ENCODE results near the gene CTNNBL1.

The CTNNBL1 gene

GRCh38 chr20:37877832-37878772 is 184.3 kb downstream of the CTNNBL1 start:
- H3K27ac ChIP-seq (ENCODE audit: poor library complexity, severe bottlenecking) = no peak overlapping the region
- no peak for TF ChIP-seq CTCF (IDR thresholded peaks at IDR 0.05; ENCODE audit: poor library complexity, severe bottlenecking)
- H3K36me3 ChIP-seq (ENCODE audit: low read depth) = peaks cover 2% of the 10 kb centered on the region
- no peak for DNase-seq (ENCODE audit: low spot score)
- H3K4me3 ChIP-seq (ENCODE audit: severe bottlenecking) = no peak overlapping the region
- no peaks in the 10 kb centered on the region for H3K9me3 ChIP-seq (ENCODE audit: severe bottlenecking)
- no peaks in the 10 kb centered on the region for H3K27me3 ChIP-seq (ENCODE audit: insufficient read depth, poor library complexity, severe bottlenecking)
- no peaks in the 10 kb centered on the region for H3K4me1 ChIP-seq (ENCODE audit: insufficient read depth, poor library complexity, severe bottlenecking)
- no peak for ATAC-seq (ENCODE audit: low read depth)

DNA sequence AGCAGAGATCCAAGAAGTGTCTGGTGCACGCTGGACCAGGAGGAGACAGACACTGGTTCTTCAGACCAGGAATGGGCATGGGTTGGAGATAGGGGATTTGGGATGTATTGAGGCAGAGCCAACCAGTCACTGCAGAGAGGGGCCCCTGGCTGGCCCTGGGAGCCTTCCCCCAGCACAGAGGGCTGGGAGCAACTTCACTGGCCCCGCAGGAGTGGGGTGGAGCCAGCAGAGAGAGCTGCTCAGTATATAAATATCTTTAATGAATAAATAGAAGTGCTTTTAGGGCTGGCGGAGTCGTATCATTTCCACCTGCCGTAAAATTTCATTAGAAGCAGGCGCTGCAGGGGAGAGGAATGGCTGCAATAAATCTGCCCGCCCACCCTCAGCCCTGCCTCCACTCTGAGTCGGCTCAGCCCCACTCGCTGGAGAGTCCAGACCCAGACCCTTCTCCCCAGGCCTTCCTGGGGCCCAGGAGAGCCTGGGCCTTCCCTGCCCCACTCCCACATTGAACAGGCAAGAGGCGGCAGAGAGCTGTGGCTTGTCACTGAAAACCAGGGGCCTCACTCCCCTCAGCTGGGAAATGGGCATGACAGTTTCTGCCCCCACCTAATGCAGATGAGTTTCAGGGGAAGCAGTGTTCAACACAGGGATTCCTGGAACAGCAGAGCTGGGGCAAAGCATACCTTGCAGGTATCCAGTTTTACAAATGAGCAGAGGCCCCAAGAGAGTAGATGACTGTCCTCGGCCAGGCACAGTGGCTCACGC is 185.2 kb downstream of the CTNNBL1 start:
- H3K27me3 ChIP-seq (ENCODE audit: insufficient read depth, poor library complexity, severe bottlenecking) = no peaks in the 10 kb centered on the region
- TF ChIP-seq CTCF (IDR thresholded peaks at IDR 0.05; ENCODE audit: poor library complexity, severe bottlenecking) = no peak
- DNase-seq (ENCODE audit: low spot score) (no peak), ATAC-seq (ENCODE audit: low read depth) (no peak)
- no peaks in the 10 kb centered on the region for H3K36me3 ChIP-seq (ENCODE audit: low read depth)
- H3K27ac ChIP-seq (ENCODE audit: poor library complexity, severe bottlenecking) = no peak overlapping the region
- H3K9me3 ChIP-seq (ENCODE audit: severe bottlenecking) = no peaks in the 10 kb centered on the region
- no peak overlapping the region for H3K4me3 ChIP-seq (ENCODE audit: severe bottlenecking)
- H3K4me1 ChIP-seq (ENCODE audit: insufficient read depth, poor library complexity, severe bottlenecking) = no peaks in the 10 kb centered on the region

DNA sequence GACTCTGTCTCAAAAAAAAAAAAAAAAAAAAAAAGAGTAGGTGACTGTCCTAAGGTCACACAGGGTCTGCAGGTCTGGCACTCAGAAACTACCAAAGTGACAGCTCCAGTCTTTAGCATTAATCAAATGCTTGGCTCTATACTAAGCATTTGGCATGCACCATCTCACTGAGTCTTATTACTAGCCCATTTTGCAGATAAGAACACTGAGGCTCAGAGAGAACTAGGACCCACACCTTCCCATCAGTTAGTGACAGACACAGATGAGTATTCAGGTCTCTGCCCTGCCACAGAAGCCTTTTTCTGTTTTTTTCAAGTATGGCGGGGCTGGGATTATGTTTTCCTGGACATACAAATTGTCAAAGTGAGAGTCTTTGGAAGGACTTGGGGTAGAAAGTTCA is 186.0 kb downstream of the CTNNBL1 start:
- DNase-seq (ENCODE audit: low spot score) (no peak), ATAC-seq (ENCODE audit: low read depth) (no peak)
- no peak overlapping the region for H3K4me3 ChIP-seq (ENCODE audit: severe bottlenecking)
- no peaks in the 10 kb centered on the region for H3K36me3 ChIP-seq (ENCODE audit: low read depth)
- H3K27ac ChIP-seq (ENCODE audit: poor library complexity, severe bottlenecking) = no peak overlapping the region
- H3K27me3 ChIP-seq (ENCODE audit: insufficient read depth, poor library complexity, severe bottlenecking) = no peaks in the 10 kb centered on the region
- TF ChIP-seq CTCF (IDR thresholded peaks at IDR 0.05; ENCODE audit: poor library complexity, severe bottlenecking) = no peak
- H3K4me1 ChIP-seq (ENCODE audit: insufficient read depth, poor library complexity, severe bottlenecking) = no peaks in the 10 kb centered on the region
- no peaks in the 10 kb centered on the region for H3K9me3 ChIP-seq (ENCODE audit: severe bottlenecking)

- TF ChIP-seq CTCF (IDR thresholded peaks at IDR 0.05; ENCODE audit: poor library complexity, severe bottlenecking) = no peak
- no peak overlapping the region for H3K4me3 ChIP-seq (ENCODE audit: severe bottlenecking)
- no peaks in the 10 kb centered on the region for H3K4me1 ChIP-seq (ENCODE audit: insufficient read depth, poor library complexity, severe bottlenecking)
- H3K9me3 ChIP-seq (ENCODE audit: severe bottlenecking) = no peaks in the 10 kb centered on the region
- no peak overlapping the region for H3K27ac ChIP-seq (ENCODE audit: poor library complexity, severe bottlenecking)
- peak; percentile 84 for DNase-seq (ENCODE audit: low spot score)
- peak; percentile 15; the same call in 1 of the 3 replicates for ATAC-seq (ENCODE audit: low read depth)
- H3K27me3 ChIP-seq (ENCODE audit: insufficient read depth, poor library complexity, severe bottlenecking) = no peaks in the 10 kb centered on the region
- H3K36me3 ChIP-seq (ENCODE audit: low read depth) = no peaks in the 10 kb centered on the region
Measured at GRCh38 chr20:37880726-37881591, 187.1 kb downstream of the CTNNBL1 start.
